ENCODE results near the gene C9orf50. TPM values are rescaled to one million over a fixed set of nuclear protein-coding genes. Genes with fewer than 3 reads are reported as not detected.

The C9orf50 gene
- total RNA-seq, 1 donor from 2014 or later = 0.56 TPM

- Mint-ChIP-seq H3K36me3 (ENCODE audit: unreplicated experiment) (no peaks in the 10 kb centered on the region), H3K27ac (ENCODE audit: unreplicated experiment) (no peak overlapping the region), H3K4me1 (ENCODE audit: low read depth, unreplicated experiment) (peaks cover 21% of the 10 kb centered on the region), H3K4me3 (ENCODE audit: unreplicated experiment) (no peak overlapping the region), H3K9me3 (ENCODE audit: unreplicated experiment) (peaks cover 5% of the 10 kb centered on the region), H3K27me3 (ENCODE audit: unreplicated experiment) (peaks cover 7% of the 10 kb centered on the region)
- TF ChIP-seq CTCF (IDR thresholded peaks at IDR 0.05; ENCODE audit: partially characterized antibody, unreplicated experiment) = no peak
- DNase-seq = no peak
Measured at GRCh38 chr9:129583308-129584038, 37.4 kb downstream of the C9orf50 start.

- Mint-ChIP-seq H3K36me3 (ENCODE audit: unreplicated experiment) (no peaks in the 10 kb centered on the region), H3K4me3 (ENCODE audit: unreplicated experiment) (no peak overlapping the region), H3K4me1 (ENCODE audit: low read depth, unreplicated experiment) (peaks cover 16% of the 10 kb centered on the region), H3K9me3 (ENCODE audit: unreplicated experiment) (peaks cover 5% of the 10 kb centered on the region), H3K27ac (ENCODE audit: unreplicated experiment) (no peak overlapping the region), H3K27me3 (ENCODE audit: unreplicated experiment) (peaks cover 7% of the 10 kb centered on the region)
- no peak for TF ChIP-seq CTCF (IDR thresholded peaks at IDR 0.05; ENCODE audit: partially characterized antibody, unreplicated experiment)
- DNase-seq = no peak
Measured at GRCh38 chr9:129582855-129583254, 38.0 kb downstream of the C9orf50 start.

GRCh38 chr9:129581505-129582189 is 39.3 kb downstream of the C9orf50 start:
- Mint-ChIP-seq H3K27me3 (ENCODE audit: unreplicated experiment) (peaks cover 5% of the 10 kb centered on the region), H3K9me3 (ENCODE audit: unreplicated experiment) (peaks cover 1% of the 10 kb centered on the region), H3K36me3 (ENCODE audit: unreplicated experiment) (no peaks in the 10 kb centered on the region), H3K27ac (ENCODE audit: unreplicated experiment) (no peak overlapping the region), H3K4me1 (ENCODE audit: low read depth, unreplicated experiment) (peaks cover 7% of the 10 kb centered on the region), H3K4me3 (ENCODE audit: unreplicated experiment) (no peak overlapping the region)
- TF ChIP-seq CTCF (IDR thresholded peaks at IDR 0.05; ENCODE audit: partially characterized antibody, unreplicated experiment) = no peak
- DNase-seq = no peak

- TF ChIP-seq CTCF (IDR thresholded peaks at IDR 0.05; ENCODE audit: partially characterized antibody, unreplicated experiment) = no peak
- no peaks in the 10 kb centered on the region for H3K36me3 Mint-ChIP-seq (ENCODE audit: unreplicated experiment)
- H3K9me3 Mint-ChIP-seq (ENCODE audit: unreplicated experiment) = peaks cover 1% of the 10 kb centered on the region
- peaks cover 14% of the 10 kb centered on the region for H3K4me1 Mint-ChIP-seq (ENCODE audit: low read depth, unreplicated experiment)
- H3K4me3 Mint-ChIP-seq (ENCODE audit: unreplicated experiment) = no peak overlapping the region
- no peak for DNase-seq
- no peak overlapping the region for H3K27ac Mint-ChIP-seq (ENCODE audit: unreplicated experiment)
- H3K27me3 Mint-ChIP-seq (ENCODE audit: unreplicated experiment) = peaks cover 5% of the 10 kb centered on the region
Measured at GRCh38 chr9:129580211-129580915, 40.5 kb downstream of the C9orf50 start.
